ENCODE data around the gene MAPK9.
"Not testable (repeated sequence)": the region's sequence is repeated elsewhere in the genome, so short reads cannot be mapped to it uniquely, and the experiment has no call there.

MAPK9 gene

GRCh38 chr5:180211761-180212035, 80.2 kb downstream of the MAPK9 start:
- no peaks in the 10 kb centered on the region for H3K27me3 ChIP-seq (ENCODE audit: low read length)
- TF ChIP-seq EZH2phosphoT487 (conservative IDR thresholded peaks at IDR 0.05; ENCODE audit: low read length) (no peak), CTCF (IDR thresholded peaks at IDR 0.05; ENCODE audit: insufficient read depth, low read length, poor library complexity, severe bottlenecking) (no peak)
- no peaks in the 10 kb centered on the region for H3F3A ChIP-seq (ENCODE audit: insufficient read depth)
- H3K9ac ChIP-seq (ENCODE audit: low read length): no peak overlapping the region
- no peaks in the 10 kb centered on the region for H4K20me1 ChIP-seq (ENCODE audit: low read depth, low read length)
- H3K79me2 ChIP-seq (ENCODE audit: insufficient read depth, low read length): no peaks in the 10 kb centered on the region
- H3K27ac ChIP-seq (ENCODE audit: low read depth, low read length): no peak overlapping the region
- no peaks in the 10 kb centered on the region for H3K9me2 ChIP-seq (replicated peaks; ENCODE audit: insufficient read depth, low read length)
- H2AFZ ChIP-seq (ENCODE audit: low read depth, low read length, severe bottlenecking): no peak overlapping the region
- no peaks in the 10 kb centered on the region for H3K36me3 ChIP-seq (ENCODE audit: low read length)
- no peaks in the 10 kb centered on the region for H3K9me3 ChIP-seq (ENCODE audit: insufficient read depth, low read length)
- no peak overlapping the region for H3K4me3 ChIP-seq (ENCODE audit: insufficient read depth, low read length, poor library complexity, severe bottlenecking)
- H3K4me2 ChIP-seq (ENCODE audit: low read depth, low read length, poor library complexity, severe bottlenecking): no peak overlapping the region

- no peaks in the 10 kb centered on the region for H3K27me3 ChIP-seq (ENCODE audit: low read length)
- no peaks in the 10 kb centered on the region for H3K9me3 ChIP-seq (ENCODE audit: insufficient read depth, low read length)
- TF ChIP-seq CTCF (IDR thresholded peaks at IDR 0.05; ENCODE audit: insufficient read depth, low read length, poor library complexity, severe bottlenecking) (no peak), EZH2phosphoT487 (conservative IDR thresholded peaks at IDR 0.05; ENCODE audit: low read length) (no peak)
- no peak overlapping the region for H3K27ac ChIP-seq (ENCODE audit: low read depth, low read length)
- no peaks in the 10 kb centered on the region for H3K79me2 ChIP-seq (ENCODE audit: insufficient read depth, low read length)
- no peak overlapping the region for H2AFZ ChIP-seq (ENCODE audit: low read depth, low read length, severe bottlenecking)
- no peaks in the 10 kb centered on the region for H4K20me1 ChIP-seq (ENCODE audit: low read depth, low read length)
- H3K4me3 ChIP-seq (ENCODE audit: insufficient read depth, low read length, poor library complexity, severe bottlenecking): no peak overlapping the region
- no peaks in the 10 kb centered on the region for H3K36me3 ChIP-seq (ENCODE audit: low read length)
- H3K4me2 ChIP-seq (ENCODE audit: low read depth, low read length, poor library complexity, severe bottlenecking): no peak overlapping the region
- H3F3A ChIP-seq (ENCODE audit: insufficient read depth): no peaks in the 10 kb centered on the region
- H3K9me2 ChIP-seq (replicated peaks; ENCODE audit: insufficient read depth, low read length): no peaks in the 10 kb centered on the region
- H3K9ac ChIP-seq (ENCODE audit: low read length): no peak overlapping the region
Observed at GRCh38 chr5:180210961-180211760, 80.7 kb downstream of the MAPK9 start.

GRCh38 chr5:180210077-180210476, 81.8 kb downstream of the MAPK9 start:
- not testable (repeated sequence) for H4K20me1 ChIP-seq (ENCODE audit: low read depth, low read length); H3K9ac ChIP-seq (ENCODE audit: low read length); H3K27me3 ChIP-seq (ENCODE audit: low read length); H3F3A ChIP-seq (ENCODE audit: insufficient read depth); H2AFZ ChIP-seq (ENCODE audit: low read depth, low read length, severe bottlenecking); H3K9me3 ChIP-seq (ENCODE audit: insufficient read depth, low read length); H3K79me2 ChIP-seq (ENCODE audit: insufficient read depth, low read length); H3K4me3 ChIP-seq (ENCODE audit: insufficient read depth, low read length, poor library complexity, severe bottlenecking); H3K36me3 ChIP-seq (ENCODE audit: low read length); H3K27ac ChIP-seq (ENCODE audit: low read depth, low read length); H3K4me2 ChIP-seq (ENCODE audit: low read depth, low read length, poor library complexity, severe bottlenecking); H3K9me2 ChIP-seq (replicated peaks; ENCODE audit: insufficient read depth, low read length)

GRCh38 chr5:180209137-180209581, 82.7 kb downstream of the MAPK9 start, which contains the start of gene RASGEF1C:
TSS of gene RASGEF1C (minus strand) at chr5:180209211. CDS start at chr5:180138052, 71,159 bp downstream.
- Histone ChIP-seq H3K36me3 (ENCODE audit: low read length) (no peaks in the 10 kb centered on the region), H3K27ac (ENCODE audit: low read depth, low read length) (no peak within 1 kb of the TSS), H3K4me3 (ENCODE audit: insufficient read depth, low read length, poor library complexity, severe bottlenecking) (no peak within 1 kb of the TSS), H3K4me2 (ENCODE audit: low read depth, low read length, poor library complexity, severe bottlenecking) (no peak within 1 kb of the TSS), H3K9ac (ENCODE audit: low read length) (no peak within 1 kb of the TSS), H3K79me2 (ENCODE audit: insufficient read depth, low read length) (no peaks in the 10 kb centered on the region), H2AFZ (ENCODE audit: low read depth, low read length, severe bottlenecking) (no peak within 1 kb of the TSS), H3F3A (ENCODE audit: insufficient read depth) (no peaks in the 10 kb centered on the region), H3K9me3 (ENCODE audit: insufficient read depth, low read length) (no peaks in the 10 kb centered on the region), H4K20me1 (ENCODE audit: low read depth, low read length) (no peaks in the 10 kb centered on the region), H3K9me2 (replicated peaks; ENCODE audit: insufficient read depth, low read length) (no peaks in the 10 kb centered on the region), H3K27me3 (ENCODE audit: low read length) (no peaks in the 10 kb centered on the region)
- no peak for TF ChIP-seq EZH2phosphoT487 (conservative IDR thresholded peaks at IDR 0.05; ENCODE audit: low read length)
- no peak for TF ChIP-seq CTCF (IDR thresholded peaks at IDR 0.05; ENCODE audit: insufficient read depth, low read length, poor library complexity, severe bottlenecking)

Data from SU-DHL-6 (cell line).